Fibroblast of skin of abdomen (primary cell): Measurements from ENCODE around the gene IQSEC2.

Experiments
- DNase-seq: peaks from one replicate; pipeline ENCODE4 v3.0.0-alpha.2; 2013

The IQSEC2 gene

GRCh38 chrX:53305219-53305995 is 24.0 kb upstream of the IQSEC2 start:
- no peak for DNase-seq

- no peak for DNase-seq
Observed at GRCh38 chrX:53303195-53303594, 21.8 kb upstream of the IQSEC2 start.

GRCh38 chrX:53300157-53300556 is 18.8 kb upstream of the IQSEC2 start:
- no peak for DNase-seq

- DNase-seq, result no peak
Observed at GRCh38 chrX:53294024-53294648, 12.8 kb upstream of the IQSEC2 start.

GRCh38 chrX:53291596-53291995 is 10.2 kb upstream of the IQSEC2 start:
- DNase-seq, result no peak

GRCh38 chrX:53290441-53291041 is 9.2 kb upstream of the IQSEC2 start:
- no peak for DNase-seq

- no peak for DNase-seq
Observed at GRCh38 chrX:53288189-53288588, 6.8 kb upstream of the IQSEC2 start.

- DNase-seq, result peak; percentile 74
Observed at GRCh38 chrX:53287493-53288138, 6.2 kb upstream of the IQSEC2 start.

- DNase-seq, result no peak
Observed at GRCh38 chrX:53286171-53286570, 4.8 kb upstream of the IQSEC2 start.

GRCh38 chrX:53285591-53285990 is 4.2 kb upstream of the IQSEC2 start:
- DNase-seq, result no peak

GRCh38 chrX:53284684-53285447 is 3.5 kb upstream of the IQSEC2 start:
- peak; percentile 25 for DNase-seq

GRCh38 chrX:53283567-53283966 is 2.2 kb upstream of the IQSEC2 start:
- DNase-seq, result no peak

- no peak for DNase-seq
Observed at GRCh38 chrX:53283099-53283498, 1.7 kb upstream of the IQSEC2 start.

GRCh38 chrX:53281963-53282695 is 745 bp upstream of the IQSEC2 start:
- no peak for DNase-seq

GRCh38 chrX:53280331-53281320 is 758 bp downstream of the IQSEC2 start:
- DNase-seq, result peak; percentile 27

GRCh38 chrX:53279296-53280237 is 1.8 kb downstream of the IQSEC2 start:
- no peak for DNase-seq

GRCh38 chrX:53272808-53273337 is 8.5 kb downstream of the IQSEC2 start:
- DNase-seq, result no peak

- no peak for DNase-seq
Observed at GRCh38 chrX:53269536-53270107, 11.8 kb downstream of the IQSEC2 start.

GRCh38 chrX:53268173-53268572 is 13.2 kb downstream of the IQSEC2 start:
- DNase-seq, result no peak
